ENCODE results near the gene ITCH.

The ITCH gene

DNA sequence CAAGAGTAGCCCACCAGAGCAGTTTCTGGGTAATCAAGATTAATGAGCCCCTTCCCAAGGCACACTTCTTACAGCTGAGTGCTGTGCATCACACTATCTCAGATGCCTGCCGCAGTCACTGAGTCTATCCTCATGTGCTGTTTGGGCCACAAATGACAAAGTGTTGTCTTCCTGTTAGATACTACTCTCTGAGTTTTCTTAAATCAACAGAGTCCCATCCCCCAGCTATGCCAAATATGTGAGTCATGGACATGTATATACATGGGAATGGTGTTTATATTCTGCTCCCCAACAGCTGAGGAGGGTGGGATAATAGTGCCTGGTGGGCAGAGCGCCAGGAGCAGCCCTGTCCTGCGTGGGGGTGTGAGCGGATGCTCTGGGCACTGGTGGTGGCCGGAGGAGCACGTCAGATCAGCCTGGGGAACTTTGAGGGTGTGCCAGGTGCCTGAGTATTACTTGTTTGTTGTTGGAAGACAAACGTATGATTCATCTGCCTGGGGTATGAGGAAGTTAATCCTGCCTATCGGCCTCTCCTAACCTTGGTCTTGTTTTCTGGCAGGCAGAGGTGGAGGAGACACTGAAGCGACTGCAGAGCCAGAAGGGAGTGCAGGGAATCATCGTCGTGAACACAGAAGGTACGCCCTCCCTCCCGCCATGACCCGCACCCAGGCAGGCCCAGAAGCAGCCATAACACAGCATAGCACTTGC lies 162.8 kb downstream of the ITCH start:
- Histone ChIP-seq H3K9me3 (ENCODE audit: control insufficient read depth, insufficient read depth, low read length) (no peaks in the 10 kb centered on the region), H3K36me3 (ENCODE audit: control insufficient read depth, insufficient read depth, low read length) (peaks cover 6% of the 10 kb centered on the region; the same call in 1 of the 2 replicates), H3K27me3 (ENCODE audit: control insufficient read depth, insufficient read depth, low read length) (no peaks in the 10 kb centered on the region), H3K4me3 (ENCODE audit: low read length) (no peak overlapping the region), H3K27ac (ENCODE audit: low read length) (no peak overlapping the region), H3K4me1 (ENCODE audit: control insufficient read depth, insufficient read depth, low read length) (no peaks in the 10 kb centered on the region)
- no peak for DNase-seq (ENCODE audit: low read depth, low spot score)
- no CpG with 5 or more reads among the region's 14 CpGs for WGBS (ENCODE audit: insufficient coverage, insufficient read length)

DNA sequence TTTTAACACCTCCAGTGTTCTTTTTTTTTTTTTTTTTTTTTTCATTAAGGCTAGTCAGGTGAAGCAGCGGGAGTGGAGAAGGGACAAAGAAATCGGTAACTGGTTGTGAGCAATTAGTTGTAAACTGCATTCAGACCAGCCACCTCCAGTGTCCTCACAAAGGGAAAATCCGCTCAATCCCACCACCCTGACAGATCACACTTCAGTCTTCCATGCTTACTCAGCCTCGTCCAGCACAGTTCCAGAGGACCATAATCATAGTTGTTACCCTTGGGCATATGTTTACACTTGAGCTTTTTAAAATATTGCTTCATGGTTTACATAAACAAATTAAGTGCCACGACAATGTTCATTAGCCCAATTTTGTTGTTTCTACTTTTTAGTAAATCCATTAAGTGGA lies 163.4 kb downstream of the ITCH start:
- no peak overlapping the region for H3K4me3 ChIP-seq (ENCODE audit: low read length)
- H3K27ac ChIP-seq (ENCODE audit: low read length), result no peak overlapping the region
- no peaks in the 10 kb centered on the region for H3K4me1 ChIP-seq (ENCODE audit: control insufficient read depth, insufficient read depth, low read length)
- DNase-seq (ENCODE audit: low read depth, low spot score), result no peak
- no peaks in the 10 kb centered on the region for H3K9me3 ChIP-seq (ENCODE audit: control insufficient read depth, insufficient read depth, low read length)
- no CpG with 5 or more reads among the region's 5 CpGs for WGBS (ENCODE audit: insufficient coverage, insufficient read length)
- H3K36me3 ChIP-seq (ENCODE audit: control insufficient read depth, insufficient read depth, low read length), result peaks cover 6% of the 10 kb centered on the region; the same call in 1 of the 2 replicates
- H3K27me3 ChIP-seq (ENCODE audit: control insufficient read depth, insufficient read depth, low read length), result no peaks in the 10 kb centered on the region

DNA sequence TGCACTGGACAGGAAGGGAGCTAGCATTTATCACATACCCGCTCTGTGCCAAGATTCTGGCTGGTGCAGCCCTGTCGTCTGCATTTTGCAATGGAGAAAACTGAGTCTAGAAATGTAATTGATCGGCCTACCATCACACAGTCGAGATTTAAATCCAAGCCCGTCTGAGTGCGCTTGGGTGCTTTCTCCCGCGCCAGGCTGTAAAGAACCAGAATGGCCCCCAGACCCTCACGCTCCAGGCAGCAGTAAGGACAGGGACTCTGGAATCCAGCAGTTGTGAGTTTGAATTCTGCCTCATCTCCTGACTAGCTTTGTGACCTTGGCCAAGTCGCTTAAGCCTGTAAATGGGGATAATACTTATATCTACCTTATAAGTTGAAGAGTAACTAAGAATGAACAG lies 163.9 kb downstream of the ITCH start:
- Histone ChIP-seq H3K27ac (ENCODE audit: low read length) (no peak overlapping the region), H3K36me3 (ENCODE audit: control insufficient read depth, insufficient read depth, low read length) (peaks cover 6% of the 10 kb centered on the region; the same call in 1 of the 2 replicates)
- WGBS (ENCODE audit: insufficient coverage, insufficient read length), result no CpG with 5 or more reads among the region's 10 CpGs

DNA sequence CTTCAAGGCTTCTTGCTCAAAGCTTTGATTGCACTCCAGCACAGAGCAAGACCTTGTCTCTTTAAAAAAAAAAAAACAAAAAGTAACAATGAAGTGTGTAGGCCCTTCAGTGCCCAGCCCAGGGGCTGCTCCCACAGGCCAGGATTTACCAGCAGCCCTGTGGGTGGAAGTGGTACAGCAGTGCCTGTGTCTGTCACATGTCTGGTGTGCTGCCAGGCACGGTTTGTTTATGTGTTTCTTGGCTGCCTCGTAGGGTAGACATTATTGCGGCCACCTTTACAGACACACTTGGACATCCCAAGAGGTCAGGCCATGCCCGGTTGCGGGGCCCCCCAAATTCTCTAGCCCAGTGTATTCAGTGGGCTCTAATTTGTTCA lies 165.8 kb downstream of the ITCH start:
- DNase-seq (ENCODE audit: low read depth, low spot score), result no peak
- Histone ChIP-seq H3K9me3 (ENCODE audit: control insufficient read depth, insufficient read depth, low read length) (no peaks in the 10 kb centered on the region), H3K4me3 (ENCODE audit: low read length) (no peak overlapping the region), H3K4me1 (ENCODE audit: control insufficient read depth, insufficient read depth, low read length) (no peaks in the 10 kb centered on the region), H3K36me3 (ENCODE audit: control insufficient read depth, insufficient read depth, low read length) (peaks cover 9% of the 10 kb centered on the region; the same call in 1 of the 2 replicates), H3K27me3 (ENCODE audit: control insufficient read depth, insufficient read depth, low read length) (no peaks in the 10 kb centered on the region), H3K27ac (ENCODE audit: low read length) (no peak overlapping the region)
- WGBS (ENCODE audit: insufficient coverage, insufficient read length), result no CpG with 5 or more reads among the region's 5 CpGs

More for the DNA sequence above, 163.9 kb downstream of the ITCH start:
- Histone ChIP-seq H3K4me1 (ENCODE audit: control insufficient read depth, insufficient read depth, low read length) (no peaks in the 10 kb centered on the region), H3K27me3 (ENCODE audit: control insufficient read depth, insufficient read depth, low read length) (no peaks in the 10 kb centered on the region), H3K9me3 (ENCODE audit: control insufficient read depth, insufficient read depth, low read length) (no peaks in the 10 kb centered on the region), H3K4me3 (ENCODE audit: low read length) (no peak overlapping the region)
- DNase-seq (ENCODE audit: low read depth, low spot score), result no peak

DNA sequence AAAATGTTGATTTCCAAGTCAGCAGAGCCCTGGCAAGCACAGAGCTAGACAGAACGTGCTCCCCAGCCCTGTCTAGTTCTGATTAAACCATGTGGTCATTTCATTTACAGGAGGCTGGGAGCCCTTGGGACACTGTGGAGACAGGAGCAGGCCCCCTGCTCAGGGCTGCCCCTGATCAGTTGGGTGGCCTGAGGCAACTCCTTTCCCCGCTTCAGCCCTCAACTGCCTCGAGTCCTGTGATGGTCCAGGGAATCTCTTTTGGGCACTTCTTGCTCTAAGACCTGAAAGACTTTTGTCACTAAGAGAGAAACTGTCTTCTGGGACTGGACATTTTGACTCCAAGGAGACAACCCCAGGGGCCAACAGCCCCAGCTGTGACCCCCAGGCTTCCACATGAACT lies 166.7 kb downstream of the ITCH start:
- no peak overlapping the region for H3K4me3 ChIP-seq (ENCODE audit: low read length)
- H3K27me3 ChIP-seq (ENCODE audit: control insufficient read depth, insufficient read depth, low read length), result no peaks in the 10 kb centered on the region
- DNase-seq (ENCODE audit: low read depth, low spot score), result no peak
- H3K4me1 ChIP-seq (ENCODE audit: control insufficient read depth, insufficient read depth, low read length), result no peaks in the 10 kb centered on the region
- H3K9me3 ChIP-seq (ENCODE audit: control insufficient read depth, insufficient read depth, low read length), result no peaks in the 10 kb centered on the region
- no peak overlapping the region for H3K27ac ChIP-seq (ENCODE audit: low read length)
- H3K36me3 ChIP-seq (ENCODE audit: control insufficient read depth, insufficient read depth, low read length), result peaks cover 14% of the 10 kb centered on the region; the same call in 1 of the 2 replicates
- WGBS (ENCODE audit: insufficient coverage, insufficient read length), result no CpG with 5 or more reads among the region's 3 CpGs

DNA sequence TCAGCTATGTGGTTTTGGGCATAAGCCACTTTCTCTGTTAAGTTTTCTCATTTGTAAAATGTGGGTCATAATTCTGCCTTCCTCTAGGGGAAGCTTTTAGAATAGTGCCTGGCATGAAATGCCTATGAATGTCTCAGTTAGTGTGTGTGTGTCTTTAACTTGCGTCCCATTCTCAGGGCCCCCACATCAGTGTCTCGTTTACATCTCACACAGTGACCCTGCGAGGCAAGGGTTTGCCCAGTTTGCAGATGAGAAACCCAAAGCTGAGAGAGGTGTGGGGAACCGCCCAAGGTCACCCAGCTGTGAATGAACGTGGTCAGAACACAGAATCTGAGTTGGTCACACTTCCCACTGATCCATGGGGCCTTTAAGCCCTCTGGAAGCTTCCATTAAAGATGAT lies 167.3 kb downstream of the ITCH start:
- Histone ChIP-seq H3K4me3 (ENCODE audit: low read length) (no peak overlapping the region), H3K9me3 (ENCODE audit: control insufficient read depth, insufficient read depth, low read length) (no peaks in the 10 kb centered on the region), H3K4me1 (ENCODE audit: control insufficient read depth, insufficient read depth, low read length) (no peaks in the 10 kb centered on the region), H3K27ac (ENCODE audit: low read length) (no peak overlapping the region), H3K36me3 (ENCODE audit: control insufficient read depth, insufficient read depth, low read length) (peaks cover 18% of the 10 kb centered on the region; the same call in 1 of the 2 replicates), H3K27me3 (ENCODE audit: control insufficient read depth, insufficient read depth, low read length) (no peaks in the 10 kb centered on the region)
- no peak for DNase-seq (ENCODE audit: low read depth, low spot score)
- no CpG with 5 or more reads among the region's 5 CpGs for WGBS (ENCODE audit: insufficient coverage, insufficient read length)

DNA sequence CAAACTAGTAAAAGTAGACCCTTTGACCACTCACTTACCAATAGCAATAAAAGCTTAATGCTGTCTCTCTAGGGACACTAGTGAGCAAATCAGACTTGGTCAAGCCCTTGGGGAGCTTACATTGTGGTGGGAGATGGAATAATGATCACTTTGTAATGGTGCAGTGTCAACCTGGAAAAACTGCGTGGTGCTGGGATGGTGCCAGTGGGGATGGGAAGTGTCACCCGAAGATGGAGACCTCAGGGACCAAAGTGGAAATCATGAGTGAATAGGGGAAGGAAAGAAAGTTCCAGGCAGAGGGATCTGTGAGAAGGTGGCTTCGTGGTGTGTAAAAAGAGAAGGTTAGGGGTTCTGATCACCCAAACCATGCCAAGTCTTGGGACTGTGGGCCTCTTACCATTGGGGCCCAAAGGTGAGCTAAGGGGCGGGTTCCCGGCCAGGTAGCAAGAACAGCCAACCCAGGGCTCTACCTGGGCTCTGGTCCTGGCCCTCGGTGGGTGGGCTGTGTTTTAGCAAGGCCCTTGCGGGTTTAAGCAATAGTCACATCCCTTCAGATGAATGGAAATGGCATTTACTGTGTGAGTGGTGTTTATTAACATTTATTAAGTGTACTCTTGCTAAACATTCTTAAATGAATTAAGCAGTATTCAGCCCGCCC lies 168.7 kb downstream of the ITCH start:
- H3K9me3 ChIP-seq (ENCODE audit: control insufficient read depth, insufficient read depth, low read length), result no peaks in the 10 kb centered on the region
- peaks cover 27% of the 10 kb centered on the region; the same call in 1 of the 2 replicates for H3K36me3 ChIP-seq (ENCODE audit: control insufficient read depth, insufficient read depth, low read length)
- H3K27ac ChIP-seq (ENCODE audit: low read length), result no peak overlapping the region
- no peak for DNase-seq (ENCODE audit: low read depth, low spot score)
- H3K4me3 ChIP-seq (ENCODE audit: low read length), result no peak overlapping the region
- WGBS (ENCODE audit: insufficient coverage, insufficient read length), result no CpG with 5 or more reads among the region's 8 CpGs
- no peaks in the 10 kb centered on the region for H3K27me3 ChIP-seq (ENCODE audit: control insufficient read depth, insufficient read depth, low read length)
- H3K4me1 ChIP-seq (ENCODE audit: control insufficient read depth, insufficient read depth, low read length), result no peaks in the 10 kb centered on the region

DNA sequence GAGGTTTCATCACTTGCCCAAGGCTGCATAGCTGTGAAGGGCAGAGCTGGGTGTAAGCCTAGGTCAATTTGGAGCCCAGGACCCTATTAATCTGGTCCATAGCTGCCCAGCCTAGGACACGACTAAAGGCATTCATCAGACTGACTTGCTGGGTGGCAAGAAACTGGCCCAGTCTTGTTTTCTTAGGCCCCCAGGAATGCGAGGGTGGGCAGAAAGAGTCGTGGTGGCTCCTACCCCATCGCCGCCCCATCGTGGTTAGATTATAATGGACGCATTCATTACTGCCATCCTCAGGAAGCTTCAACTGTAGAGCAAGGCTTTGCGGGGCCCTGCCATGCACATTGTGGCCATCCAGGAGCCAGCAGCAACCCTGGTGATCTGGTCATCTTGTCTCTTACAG lies 169.2 kb downstream of the ITCH start:
- H3K36me3 ChIP-seq (ENCODE audit: control insufficient read depth, insufficient read depth, low read length), result peaks cover 25% of the 10 kb centered on the region; the same call in 1 of the 2 replicates
- no peaks in the 10 kb centered on the region for H3K4me1 ChIP-seq (ENCODE audit: control insufficient read depth, insufficient read depth, low read length)
- WGBS (ENCODE audit: insufficient coverage, insufficient read length), result no CpG with 5 or more reads among the region's 8 CpGs

DNA sequence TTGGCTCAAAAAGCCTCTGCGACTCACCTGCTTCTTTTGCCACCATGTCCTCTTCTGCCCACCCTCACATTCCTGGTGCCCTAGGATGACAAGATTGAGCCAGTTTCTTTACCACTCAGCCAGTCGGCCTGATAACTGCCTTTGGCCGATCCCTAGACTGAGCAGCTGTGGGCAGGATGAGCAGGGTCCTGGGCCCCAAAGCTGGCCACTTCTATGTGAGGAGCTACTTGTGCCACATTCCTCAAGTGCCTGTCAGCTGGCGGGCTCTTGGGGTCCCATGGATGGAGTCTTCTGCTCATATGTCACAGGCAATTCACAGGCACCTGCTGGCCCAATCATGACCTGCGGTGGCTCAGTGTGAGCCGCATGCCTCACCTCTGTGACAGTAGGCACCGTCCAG lies 169.7 kb downstream of the ITCH start:
- no peak overlapping the region for H3K27ac ChIP-seq (ENCODE audit: low read length)
- H3K36me3 ChIP-seq (ENCODE audit: control insufficient read depth, insufficient read depth, low read length), result peaks cover 28% of the 10 kb centered on the region; the same call in 1 of the 2 replicates
- H3K27me3 ChIP-seq (ENCODE audit: control insufficient read depth, insufficient read depth, low read length), result no peaks in the 10 kb centered on the region
- WGBS (ENCODE audit: insufficient coverage, insufficient read length), result no CpG with 5 or more reads among the region's 7 CpGs
- no peak for DNase-seq (ENCODE audit: low read depth, low spot score)
- no peaks in the 10 kb centered on the region for H3K9me3 ChIP-seq (ENCODE audit: control insufficient read depth, insufficient read depth, low read length)
- H3K4me3 ChIP-seq (ENCODE audit: low read length), result no peak overlapping the region
- no peaks in the 10 kb centered on the region for H3K4me1 ChIP-seq (ENCODE audit: control insufficient read depth, insufficient read depth, low read length)

More for the DNA sequence above, 169.2 kb downstream of the ITCH start:
- H3K4me3 ChIP-seq (ENCODE audit: low read length), result no peak overlapping the region
- no peak for DNase-seq (ENCODE audit: low read depth, low spot score)
- no peaks in the 10 kb centered on the region for H3K9me3 ChIP-seq (ENCODE audit: control insufficient read depth, insufficient read depth, low read length)
- no peak overlapping the region for H3K27ac ChIP-seq (ENCODE audit: low read length)
- H3K27me3 ChIP-seq (ENCODE audit: control insufficient read depth, insufficient read depth, low read length), result no peaks in the 10 kb centered on the region

DNA sequence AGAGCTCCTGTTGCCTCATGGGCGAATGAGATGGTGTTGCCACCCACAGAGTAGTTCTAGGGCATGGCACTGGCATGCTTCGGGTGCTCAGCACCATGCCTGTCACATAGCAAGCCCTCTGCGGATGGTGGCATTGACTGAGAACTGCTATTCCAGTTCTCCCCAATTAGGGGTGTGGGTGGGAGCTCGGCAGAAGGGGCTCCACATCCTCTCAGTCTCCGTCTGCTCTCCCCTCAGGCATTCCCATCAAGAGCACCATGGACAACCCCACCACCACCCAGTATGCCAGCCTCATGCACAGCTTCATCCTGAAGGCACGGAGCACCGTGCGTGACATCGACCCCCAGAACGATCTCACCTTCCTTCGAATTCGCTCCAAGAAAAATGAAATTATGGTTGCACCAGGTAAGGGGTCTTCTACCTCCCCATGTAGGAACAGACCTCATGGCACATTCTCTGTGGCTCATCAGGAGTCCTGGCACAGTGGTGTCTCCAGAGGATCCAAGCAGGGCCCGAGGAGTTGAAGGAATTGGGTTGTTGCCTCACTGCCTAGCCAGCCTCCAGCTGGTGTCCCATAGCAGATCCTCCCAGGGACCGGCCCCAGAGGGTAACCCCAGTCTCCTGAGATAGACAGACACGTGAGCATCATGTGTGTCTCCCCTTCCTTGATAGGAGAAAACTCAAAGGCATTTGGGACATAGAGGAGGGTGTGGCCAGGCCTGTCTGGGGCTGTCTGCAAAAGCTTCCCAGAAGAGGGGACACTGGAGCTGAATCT lies 171.5 kb downstream of the ITCH start:
- Histone ChIP-seq H3K4me3 (ENCODE audit: low read length) (no peak overlapping the region), H3K27me3 (ENCODE audit: control insufficient read depth, insufficient read depth, low read length) (no peaks in the 10 kb centered on the region), H3K4me1 (ENCODE audit: control insufficient read depth, insufficient read depth, low read length) (no peaks in the 10 kb centered on the region), H3K27ac (ENCODE audit: low read length) (no peak overlapping the region), H3K36me3 (ENCODE audit: control insufficient read depth, insufficient read depth, low read length) (peaks cover 24% of the 10 kb centered on the region; the same call in 1 of the 2 replicates), H3K9me3 (ENCODE audit: control insufficient read depth, insufficient read depth, low read length) (no peaks in the 10 kb centered on the region)
- no CpG with 5 or more reads among the region's 15 CpGs for WGBS (ENCODE audit: insufficient coverage, insufficient read length)
- DNase-seq (ENCODE audit: low read depth, low spot score), result no peak

Data from iPS DF 6.9 (cell line).